K562 (cell line): Measurements from ENCODE around the gene CLPSL1. TPM values are rescaled to one million over a fixed set of nuclear protein-coding genes. Genes with fewer than 3 reads are reported as not detected.

Experiments used
- ATAC-seq: fragments of 200-7000 bp; cut with Tn5 transposase; 3 replicates; pipeline ENCODE4 v1.9.1; 2020; ENCODE audit warnings: moderate library complexity
- BruUV-seq: library from RNA; stranded (reverse); fragments of 400-500 nt; replicated peaks from 2 replicates; lab custom pipeline; 2021; lab: Mats Ljungman, UMichigan
- CTCF ChIA-PET: fragments of 300-600 bp; formaldehyde crosslinking; extraction: SDS; loops from one replicate; lab custom pipeline; 2021; ENCODE audit warnings: low intra/inter-chr PET ratio; lab: Yijun Ruan, JAX
- POLR2A ChIA-PET: fragments of 300-600, 350-650 bp; sonication (Branson Sonifier 250); formaldehyde crosslinking; extraction: SDS; loops from one replicate; lab custom pipeline; 2021; ENCODE audit warnings: antibody characterized with exemption, inconsistent platforms; lab: Yijun Ruan, JAX
- DNase-seq, 4 experiments: peaks; one replicate each; pipeline versions ENCODE4 v3.0.0 to v3.0.0-alpha.2; 2011 to 2018; ENCODE audit warnings: low spot score in 3 of 4, mixed read lengths in 3 of 4; ENCODE audit errors: extremely low read depth in 1 of 4
- FAIRE-seq: peaks from 2 replicates; lab custom pipeline; 2011; peaks lifted over from hg19 to GRCh38; lab: Jason Lieb, UNC
- H2AFZ ChIP-seq: 2 replicates; pipeline ENCODE4 v1.6.0; 2011; ENCODE audit warnings: low read depth, low read length, control low read depth, inconsistent platforms
- H3K27ac ChIP-seq: fragments of 200-600 bp; 3 replicates; pipeline ENCODE4 v1.8.0; 2011; ENCODE audit warnings: low read depth, mild to moderate bottlenecking, control low read depth, inconsistent platforms, low read length, moderate library complexity, mixed read lengths; ENCODE audit errors: extremely low read depth
- H3K27me3 ChIP-seq, 2 experiments: fragments of 300-600 bp in 1 of 2; 2 replicates in 1 of 2; 3 replicates in 1 of 2; pipeline versions ENCODE4 v1.6.0 to v1.8.0; 2011; ENCODE audit warnings: inconsistent platforms in 2 of 2, low read length in 2 of 2, mild to moderate bottlenecking in 1 of 2, mixed read lengths in 1 of 2, moderate library complexity in 1 of 2; ENCODE audit not compliant: control insufficient read depth in 2 of 2, insufficient read depth in 2 of 2
- H3K36me3 ChIP-seq: fragments of 300-600 bp; 3 replicates; pipeline ENCODE4 v1.8.0; 2011; ENCODE audit warnings: mild to moderate bottlenecking, low read length, inconsistent platforms; ENCODE audit not compliant: control insufficient read depth, insufficient read depth
- H3K4me1 ChIP-seq, 2 experiments: fragments of 200-600 bp in 1 of 2; replicated peaks in 1 of 2; 2 replicates in 1 of 2; 3 replicates in 1 of 2; pipeline versions ENCODE4 v1.5.1 to v1.8.0; 2011; ENCODE audit warnings: inconsistent platforms in 2 of 2, low read length in 2 of 2, mild to moderate bottlenecking in 1 of 2, mixed read lengths in 1 of 2, moderate library complexity in 1 of 2; ENCODE audit not compliant: control insufficient read depth in 2 of 2, insufficient read depth in 2 of 2
- H3K4me2 ChIP-seq: 2 replicates; pipeline ENCODE4 v1.6.1; 2011; ENCODE audit warnings: low read length, control low read depth, inconsistent platforms, mixed read lengths; ENCODE audit not compliant: insufficient read depth
- H3K4me3 ChIP-seq: fragments of 200-600 bp; sonication (generic), shearing (Covaris generic); 2 replicates; pipeline ENCODE4 v1.5.1; 2016; ENCODE audit warnings: control low read depth, inconsistent platforms
- H3K79me2 ChIP-seq: fragments of 200-600 bp; 3 replicates; pipeline ENCODE4 v1.8.0; 2011; ENCODE audit warnings: low read length, inconsistent platforms; ENCODE audit not compliant: control insufficient read depth, insufficient read depth
- H3K9ac ChIP-seq, 2 experiments: 2 replicates each; pipeline versions ENCODE4 v1.6.0 to v1.6.1; 2011; ENCODE audit warnings: low read depth in 2 of 2, low read length in 2 of 2, control low read depth in 1 of 2, inconsistent platforms in 1 of 2, mild to moderate bottlenecking in 1 of 2, mixed read lengths in 1 of 2; ENCODE audit not compliant: insufficient read depth in 1 of 2
- H3K9me1 ChIP-seq: one replicate; pipeline ENCODE4 v1.6.0; 2011; ENCODE audit warnings: inconsistent platforms, mild to moderate bottlenecking, low read length, moderate library complexity; ENCODE audit not compliant: control insufficient read depth, insufficient read depth
- H3K9me3 ChIP-seq: replicated peaks from 2 replicates; pipeline ENCODE4 v1.5.1; 2011; ENCODE audit warnings: low read depth, low read length, inconsistent platforms; ENCODE audit not compliant: control insufficient read depth, insufficient read depth
- H4K20me1 ChIP-seq: replicated peaks from 2 replicates; pipeline ENCODE4 v1.6.1; 2011; ENCODE audit warnings: low read length, inconsistent platforms, mixed read lengths; ENCODE audit not compliant: control insufficient read depth, insufficient read depth
- ELF1 ChIP-seq: fragments of 200-800 bp; sonication (Bioruptor generic); IDR thresholded peaks from 2 replicates; pipeline ENCODE4 v1.6.1; 2016; ENCODE audit warnings: missing genetic modification characterization, missing compliant biosample characterization
- EWSR1 ChIP-seq: fragments of 450-650 bp; IDR thresholded peaks from 2 replicates; pipeline ENCODE4 v1.6.1; 2018; ENCODE audit warnings: borderline replicate concordance, mild to moderate bottlenecking, low read depth, moderate library complexity; ENCODE audit not compliant: partially characterized antibody
- GATAD2B ChIP-seq: fragments of 450-650 bp; IDR thresholded peaks from 2 replicates; pipeline ENCODE4 v1.6.1; 2017; ENCODE audit warnings: mild to moderate bottlenecking, borderline replicate concordance
- NELFE ChIP-seq: IDR thresholded peaks from 2 replicates; pipeline ENCODE4 v1.6.1; 2011; ENCODE audit warnings: mild to moderate bottlenecking; ENCODE audit not compliant: insufficient read depth, insufficient read length
- NR2C1 ChIP-seq, 2 experiments: fragments of 450-650 bp; IDR thresholded peaks; 2 replicates each; pipeline ENCODE4 v1.6.1; 2017; ENCODE audit warnings: mild to moderate bottlenecking in 2 of 2, antibody characterized with exemption in 1 of 2, inconsistent platforms in 1 of 2, missing compliant biosample characterization in 1 of 2, missing genetic modification characterization in 1 of 2
- NR2C2 ChIP-seq, 2 experiments: fragments of 200-800 bp in 1 of 2; sonication (Bioruptor generic) in 1 of 2; sonication (generic) in 1 of 2; formaldehyde crosslinking in 1 of 2; IDR thresholded peaks; 2 replicates each; pipeline versions ENCODE4 v1.6.1 to v1.8.0; 2016 to 2022; ENCODE audit warnings: mild to moderate bottlenecking in 1 of 2, missing compliant biosample characterization in 1 of 2, missing genetic modification characterization in 1 of 2, missing genetic modification reagents in 1 of 2
- SREBF1 ChIP-seq: fragments of 150-350 bp; IDR thresholded peaks from 2 replicates; pipeline ENCODE4 v1.6.1; 2014; ENCODE audit warnings: antibody characterized with exemption, low read depth, low read length, borderline replicate concordance
- ZFX ChIP-seq: sonication (generic); formaldehyde crosslinking; IDR thresholded peaks from 2 replicates; pipeline ENCODE4 v1.8.0; 2022; ENCODE audit warnings: mild to moderate bottlenecking, missing genetic modification reagents, moderate library complexity
- WGBS: fragments of 100-300 bp; shearing (Covaris generic); methylation state at CpG from one replicate; pipeline ENCODE4 v1.1.6; 2016; ENCODE audit warnings: low coverage, mixed read lengths; ENCODE audit not compliant: insufficient coverage; ENCODE audit errors: missing lambda C conversion rate; 5-methylcytosine and 5-hydroxymethylcytosine counted together
- in situ Hi-C: fragments of 300-500 bp; cut with MboI; formaldehyde crosslinking; loops from 4 replicates; pipeline ENCODE4 v1.15.0; 2018; ENCODE audit warnings: inconsistent platforms, mixed read lengths
- intact Hi-C: fragments of 100-400 bp; cut with micrococcal nuclease; formaldehyde crosslinking; loops from 2 replicates; pipeline ENCODE4 v1.14.2; 2022
- polyA plus RNA-seq, 8 experiments: library from polyadenylated mRNA; depleted of rRNA in 4 of 8; stranded (reverse) in 5 of 8; unstranded in 3 of 8; fragments of >200 nt; fragmentation: Nextera tagmentation in 2 of 8; fragmentation: Illumina TruSeq in 1 of 8; extraction: Ambion mirVana in 2 of 8; extraction: Trizol in 1 of 8; gene quantifications; 2 replicates each; pipeline versions ENCODE4 v1.2.1 to v1.2.3, GENCODE V29; 2011 to 2014; ENCODE audit warnings: inconsistent platforms in 1 of 8, missing spikeins in 1 of 8
- total RNA-seq, 7 experiments: library from RNA; depleted of rRNA in 6 of 7; stranded (reverse); fragments of >200 nt in 6 of 7; fragmentation: Illumina TruSeq in 2 of 7; extraction: Trizol in 2 of 7; gene quantifications; 2 replicates each; pipeline versions ENCODE4 v1.2.1 to v1.2.3, GENCODE V29; 2011 to 2021; ENCODE audit warnings: low replicate concordance in 1 of 7
- TF ChIP-seq, protein P1 (sequence below), 2 experiments: fragments of 450-650 bp in 1 of 2; sonication (generic) in 1 of 2; formaldehyde crosslinking in 1 of 2; IDR thresholded peaks in 1 of 2; conservative IDR thresholded peaks in 1 of 2; 2 replicates each; pipeline versions ENCODE4 v1.6.1 to v1.8.1; 2016 to 2023; ENCODE audit warnings: mild to moderate bottlenecking in 2 of 2, moderate library complexity in 2 of 2, inconsistent platforms in 1 of 2, missing genetic modification reagents in 1 of 2
- TF ChIP-seq, protein P2 (sequence below): fragments of 450-650 bp; IDR thresholded peaks from 2 replicates; pipeline ENCODE4 v1.7.0; 2016; ENCODE audit warnings: borderline replicate concordance

The CLPSL1 gene
- total and polyA plus RNA-seq, 9 of the 15 experiments (the other 6 are each of a cell fraction or from before 2014, with no cell fraction given), result not detected

DNA sequence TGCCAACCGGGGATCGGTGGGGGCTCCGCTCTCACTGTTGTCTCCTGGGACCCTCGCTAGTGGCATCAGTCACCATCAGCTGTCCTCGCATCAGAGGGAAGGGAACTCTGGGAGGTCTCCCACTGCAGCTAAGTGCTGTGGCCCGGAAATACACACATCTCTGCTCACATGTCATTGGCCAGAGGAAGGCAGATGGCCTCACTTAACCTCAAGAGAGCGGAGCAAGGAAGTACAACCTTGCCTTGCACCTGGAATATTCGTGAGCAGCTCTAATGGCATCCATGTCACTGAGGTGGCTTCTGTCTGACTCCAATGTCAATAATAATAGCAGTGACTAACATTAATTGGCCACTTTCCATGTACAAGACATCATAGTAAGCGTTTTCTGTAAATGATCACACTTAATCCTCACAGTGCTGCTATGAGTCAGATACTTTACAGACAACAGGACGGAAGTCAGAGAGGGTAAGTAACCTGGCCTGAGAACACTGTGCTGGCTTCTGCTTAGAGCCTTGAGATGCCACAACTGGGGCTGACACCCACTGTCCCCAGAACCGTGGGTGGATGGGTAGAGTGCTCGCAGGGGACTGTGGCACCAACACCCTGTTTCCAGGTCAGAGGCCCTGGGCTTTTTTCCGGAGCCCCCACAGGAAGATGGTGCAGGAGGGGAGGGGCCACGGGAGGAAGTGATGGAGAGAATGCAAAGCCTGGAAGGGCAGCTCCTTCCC lies 30.3 kb downstream of the CLPSL1 start (continued):
- TF ChIP-seq NR2C1 (IDR thresholded peaks at IDR 0.05) (peak; percentile 64), NR2C1 (tag; IDR thresholded peaks at IDR 0.05) (peak; percentile 59), NR2C2 (CRISPR knock-in tag; IDR thresholded peaks at IDR 0.05) (no peak), NR2C2 (tag; IDR thresholded peaks at IDR 0.05) (peak; percentile 67), SREBF1 (no peak), EWSR1 (no peak), GATAD2B (no peak), ZFX (no peak), ELF1 (tag) (peak; percentile 23; the same call in 1 of the 2 replicates)
- TF ChIP-seq, protein P1, sequence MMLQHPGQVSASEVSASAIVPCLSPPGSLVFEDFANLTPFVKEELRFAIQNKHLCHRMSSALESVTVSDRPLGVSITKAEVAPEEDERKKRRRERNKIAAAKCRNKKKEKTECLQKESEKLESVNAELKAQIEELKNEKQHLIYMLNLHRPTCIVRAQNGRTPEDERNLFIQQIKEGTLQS (IDR thresholded peaks at IDR 0.05), result peak; percentile 29; the same call in 1 of the 2 replicates
- TF ChIP-seq, protein P1 (CRISPR knock-in tag; conservative IDR thresholded peaks at IDR 0.05), result no peak

DNA sequence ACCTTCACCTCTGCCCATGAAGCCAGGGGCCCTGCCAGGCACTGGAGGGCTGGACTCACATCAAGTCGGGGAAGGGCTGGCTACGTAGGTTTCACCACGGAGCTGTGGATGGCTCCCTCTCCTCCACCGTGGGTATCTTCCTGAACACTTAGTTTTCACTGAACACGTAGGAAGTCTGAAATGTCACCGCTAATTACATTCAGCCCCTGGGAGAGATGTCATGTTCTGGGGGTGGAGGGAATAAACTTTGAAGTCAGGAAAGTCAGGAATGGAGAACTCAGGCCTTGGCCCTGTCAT lies 30.8 kb downstream of the CLPSL1 start:
- no TSS peak for BruUV-seq
- CTCF ChIA-PET, result no interaction called here

More for the DNA sequence above, 30.8 kb downstream of the CLPSL1 start:
- Histone ChIP-seq H3K79me2 (no peaks in the 10 kb centered on the region), H4K20me1 (no peaks in the 10 kb centered on the region), H3K9ac (no peak overlapping the region), H3K9me1 (no peaks in the 10 kb centered on the region), H3K4me1 (peaks cover 0 to 4% of the 10 kb centered on the region in 2 experiments; a peak in 2 of 5 replicates), H3K27me3 (peaks cover 30 to 53% of the 10 kb centered on the region in 2 experiments), H3K27ac (no peak overlapping the region), H2AFZ (0 out of 2 replicates have a peak overlapping the region, but pooled peaks have one; percentile 64), H3K4me3 (no peak overlapping the region), H3K36me3 (no peaks in the 10 kb centered on the region), H3K9me3 (no peaks in the 10 kb centered on the region), H3K4me2 (no peak overlapping the region)
- TF ChIP-seq, protein P2, sequence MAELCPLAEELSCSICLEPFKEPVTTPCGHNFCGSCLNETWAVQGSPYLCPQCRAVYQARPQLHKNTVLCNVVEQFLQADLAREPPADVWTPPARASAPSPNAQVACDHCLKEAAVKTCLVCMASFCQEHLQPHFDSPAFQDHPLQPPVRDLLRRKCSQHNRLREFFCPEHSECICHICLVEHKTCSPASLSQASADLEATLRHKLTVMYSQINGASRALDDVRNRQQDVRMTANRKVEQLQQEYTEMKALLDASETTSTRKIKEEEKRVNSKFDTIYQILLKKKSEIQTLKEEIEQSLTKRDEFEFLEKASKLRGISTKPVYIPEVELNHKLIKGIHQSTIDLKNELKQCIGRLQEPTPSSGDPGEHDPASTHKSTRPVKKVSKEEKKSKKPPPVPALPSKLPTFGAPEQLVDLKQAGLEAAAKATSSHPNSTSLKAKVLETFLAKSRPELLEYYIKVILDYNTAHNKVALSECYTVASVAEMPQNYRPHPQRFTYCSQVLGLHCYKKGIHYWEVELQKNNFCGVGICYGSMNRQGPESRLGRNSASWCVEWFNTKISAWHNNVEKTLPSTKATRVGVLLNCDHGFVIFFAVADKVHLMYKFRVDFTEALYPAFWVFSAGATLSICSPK, result no peak
- no peak for TF ChIP-seq NELFE
- intact Hi-C loops (no loop called here), in situ Hi-C loops (no loop called here)
- FAIRE-seq (peak; percentile 11), DNase-seq (no peak), ATAC-seq (no peak)
- 9% methylated on average over 6 of the region's 6 CpGs for WGBS
- POLR2A ChIA-PET, result interaction anchor here (1.0 kb wide), 1 partner anchor 11 kb away, joined by 3 read pairs; no protein-coding TSS in a partner anchor
